ENCODE results near the gene BANF2.
"Not testable (repeated sequence)": the region's sequence is repeated elsewhere in the genome, so short reads cannot be mapped to it uniquely, and the experiment has no call there.

BANF2 gene

GRCh38 chr20:17772005-17772343 is 72.2 kb downstream of the BANF2 start:
- WGBS, 2 experiments: 70 to 71% methylated on average over 3 of the region's 3 CpGs
- Histone ChIP-seq H3K27ac (ENCODE audit: insufficient read depth, low read depth, low read length, poor library complexity, severe bottlenecking) (no peak overlapping the region), H3K4me3 (ENCODE audit: insufficient read depth, low read depth, low read length) (no peak overlapping the region), H3K27me3 (ENCODE audit: control insufficient read depth, insufficient read depth, low read length, poor library complexity, severe bottlenecking) (no peaks in the 10 kb centered on the region), H3K4me1 (ENCODE audit: control insufficient read depth, insufficient read depth, low read length) (peaks cover 8% of the 10 kb centered on the region), H3K9me3 (ENCODE audit: control insufficient read depth, low read length) (no peaks in the 10 kb centered on the region), H3K36me3 (ENCODE audit: control insufficient read depth, insufficient read depth, low read length) (no peaks in the 10 kb centered on the region)

GRCh38 chr20:17773619-17774018 is 73.9 kb downstream of the BANF2 start:
- no peak overlapping the region for H3K27ac ChIP-seq (ENCODE audit: insufficient read depth, low read depth, low read length, poor library complexity, severe bottlenecking)
- no peaks in the 10 kb centered on the region for H3K36me3 ChIP-seq (ENCODE audit: control insufficient read depth, insufficient read depth, low read length)
- no peaks in the 10 kb centered on the region for H3K9me3 ChIP-seq (ENCODE audit: control insufficient read depth, low read length)
- H3K4me1 ChIP-seq (ENCODE audit: control insufficient read depth, insufficient read depth, low read length): peaks cover 8% of the 10 kb centered on the region
- H3K4me3 ChIP-seq (ENCODE audit: insufficient read depth, low read depth, low read length): no peak overlapping the region
- no peaks in the 10 kb centered on the region for H3K27me3 ChIP-seq (ENCODE audit: control insufficient read depth, insufficient read depth, low read length, poor library complexity, severe bottlenecking)
- WGBS, 2 experiments: 94 to 96% methylated on average over 6 of the region's 6 CpGs

- 94 to 95% methylated on average over 5 of the region's 5 CpGs for WGBS, 2 experiments
- Histone ChIP-seq H3K27ac (ENCODE audit: insufficient read depth, low read depth, low read length, poor library complexity, severe bottlenecking) (no peak overlapping the region), H3K36me3 (ENCODE audit: control insufficient read depth, insufficient read depth, low read length) (no peaks in the 10 kb centered on the region), H3K4me1 (ENCODE audit: control insufficient read depth, insufficient read depth, low read length) (peaks cover 8% of the 10 kb centered on the region), H3K9me3 (ENCODE audit: control insufficient read depth, low read length) (no peaks in the 10 kb centered on the region), H3K4me3 (ENCODE audit: insufficient read depth, low read depth, low read length) (no peak overlapping the region), H3K27me3 (ENCODE audit: control insufficient read depth, insufficient read depth, low read length, poor library complexity, severe bottlenecking) (no peaks in the 10 kb centered on the region)
These were observed 75.8 kb downstream of the BANF2 start for GRCh38 chr20:17775600-17775999.

- H3K4me1 ChIP-seq (ENCODE audit: control insufficient read depth, insufficient read depth, low read length): peaks cover 4% of the 10 kb centered on the region
- H3K27me3 ChIP-seq (ENCODE audit: control insufficient read depth, insufficient read depth, low read length, poor library complexity, severe bottlenecking): no peaks in the 10 kb centered on the region
- H3K9me3 ChIP-seq (ENCODE audit: control insufficient read depth, low read length): no peaks in the 10 kb centered on the region
- H3K36me3 ChIP-seq (ENCODE audit: control insufficient read depth, insufficient read depth, low read length): no peaks in the 10 kb centered on the region
- no peak overlapping the region for H3K4me3 ChIP-seq (ENCODE audit: insufficient read depth, low read depth, low read length)
- 94 to 97% methylated on average over 2 of the region's 2 CpGs for WGBS, 2 experiments
- no peak overlapping the region for H3K27ac ChIP-seq (ENCODE audit: insufficient read depth, low read depth, low read length, poor library complexity, severe bottlenecking)
These were observed 76.8 kb downstream of the BANF2 start for GRCh38 chr20:17776551-17776950.

- H3K36me3 ChIP-seq (ENCODE audit: control insufficient read depth, insufficient read depth, low read length); H3K27me3 ChIP-seq (ENCODE audit: control insufficient read depth, insufficient read depth, low read length, poor library complexity, severe bottlenecking); H3K4me3 ChIP-seq (ENCODE audit: insufficient read depth, low read depth, low read length); H3K27ac ChIP-seq (ENCODE audit: insufficient read depth, low read depth, low read length, poor library complexity, severe bottlenecking); H3K4me1 ChIP-seq (ENCODE audit: control insufficient read depth, insufficient read depth, low read length); H3K9me3 ChIP-seq (ENCODE audit: control insufficient read depth, low read length): not testable (repeated sequence)
- WGBS, 2 experiments: 92 to 93% methylated on average over 29 to 31 of the region's 32 CpGs
These were observed 79.2 kb downstream of the BANF2 start for GRCh38 chr20:17779011-17779410.

GRCh38 chr20:17782768-17783167 is 83.0 kb downstream of the BANF2 start:
- no peaks in the 10 kb centered on the region for H3K27me3 ChIP-seq (ENCODE audit: control insufficient read depth, insufficient read depth, low read length, poor library complexity, severe bottlenecking)
- no peak overlapping the region for H3K27ac ChIP-seq (ENCODE audit: insufficient read depth, low read depth, low read length, poor library complexity, severe bottlenecking)
- WGBS, 2 experiments: 88 to 90% methylated on average over 3 of the region's 3 CpGs
- H3K36me3 ChIP-seq (ENCODE audit: control insufficient read depth, insufficient read depth, low read length): no peaks in the 10 kb centered on the region
- H3K4me1 ChIP-seq (ENCODE audit: control insufficient read depth, insufficient read depth, low read length): no peaks in the 10 kb centered on the region
- H3K4me3 ChIP-seq (ENCODE audit: insufficient read depth, low read depth, low read length): no peak overlapping the region
- no peaks in the 10 kb centered on the region for H3K9me3 ChIP-seq (ENCODE audit: control insufficient read depth, low read length)

- WGBS, 2 experiments: 93 to 95% methylated on average over 6 of the region's 6 CpGs
- Histone ChIP-seq H3K4me1 (ENCODE audit: control insufficient read depth, insufficient read depth, low read length) (no peaks in the 10 kb centered on the region), H3K9me3 (ENCODE audit: control insufficient read depth, low read length) (no peaks in the 10 kb centered on the region), H3K36me3 (ENCODE audit: control insufficient read depth, insufficient read depth, low read length) (no peaks in the 10 kb centered on the region), H3K4me3 (ENCODE audit: insufficient read depth, low read depth, low read length) (no peak overlapping the region), H3K27ac (ENCODE audit: insufficient read depth, low read depth, low read length, poor library complexity, severe bottlenecking) (no peak overlapping the region), H3K27me3 (ENCODE audit: control insufficient read depth, insufficient read depth, low read length, poor library complexity, severe bottlenecking) (no peaks in the 10 kb centered on the region)
These were observed 83.9 kb downstream of the BANF2 start for GRCh38 chr20:17783671-17784070.

- WGBS, 2 experiments: 87 to 96% methylated on average over 5 of the region's 5 CpGs
- no peak overlapping the region for H3K4me3 ChIP-seq (ENCODE audit: insufficient read depth, low read depth, low read length)
- H3K9me3 ChIP-seq (ENCODE audit: control insufficient read depth, low read length): no peaks in the 10 kb centered on the region
- H3K27me3 ChIP-seq (ENCODE audit: control insufficient read depth, insufficient read depth, low read length, poor library complexity, severe bottlenecking): no peaks in the 10 kb centered on the region
- H3K36me3 ChIP-seq (ENCODE audit: control insufficient read depth, insufficient read depth, low read length): no peaks in the 10 kb centered on the region
- H3K27ac ChIP-seq (ENCODE audit: insufficient read depth, low read depth, low read length, poor library complexity, severe bottlenecking): no peak overlapping the region
- H3K4me1 ChIP-seq (ENCODE audit: control insufficient read depth, insufficient read depth, low read length): no peaks in the 10 kb centered on the region
These were observed 85.2 kb downstream of the BANF2 start for GRCh38 chr20:17785007-17785406.
